Transverse colon (tissue), 4 donors: Measurements from ENCODE around the gene DUSP15. TPM values are rescaled to one million over a fixed set of nuclear protein-coding genes. Genes with fewer than 3 reads are reported as not detected.

Source experiments
- DNase-seq: peaks from one replicate; pipeline ENCODE4 v3.0.0-alpha.2; 2019
- H3K27ac ChIP-seq, 4 donors: fragments of 200-600 bp; sonication (generic); 2 replicates each; pipeline ENCODE4 v1.5.1; 2016 to 2018; ENCODE audit warnings: inconsistent platforms in 4 of 4
- H3K27me3 ChIP-seq: fragments of 200-600 bp; sonication (generic); 2 replicates; pipeline ENCODE4 v1.5.1; 2017; ENCODE audit warnings: inconsistent platforms
- H3K36me3 ChIP-seq, 4 donors: fragments of 200-600 bp; sonication (generic); 2 replicates each; pipeline ENCODE4 v1.5.1; 2017 to 2019; ENCODE audit warnings: inconsistent platforms in 4 of 4
- H3K4me1 ChIP-seq, 4 donors: fragments of 200-600 bp; sonication (generic); 2 replicates each; pipeline ENCODE4 v1.5.1; 2017 to 2020; ENCODE audit warnings: inconsistent platforms in 4 of 4
- H3K4me3 ChIP-seq, 4 donors: fragments of 200-600 bp; sonication (generic); 1 replicate in 1 of 4; 2 replicates in 3 of 4; pipeline versions ENCODE4 v1.5.1 to v1.6.1; 2017 to 2019; ENCODE audit warnings: inconsistent platforms in 4 of 4
- H3K9me3 ChIP-seq, 2 donors: fragments of 200-600 bp; sonication (generic); 2 replicates each; pipeline ENCODE4 v1.5.1; 2017 to 2019; ENCODE audit warnings: inconsistent platforms in 2 of 2
- EP300 ChIP-seq: sonication (generic); formaldehyde crosslinking; IDR thresholded peaks from one replicate; pipeline ENCODE4 v1.6.1; 2017; ENCODE audit warnings: antibody characterized with exemption, low read depth
- POLR2A ChIP-seq: fragments of 450-650 bp; IDR thresholded peaks from one replicate; pipeline ENCODE4 v1.6.1; 2016; ENCODE audit warnings: antibody characterized with exemption, mild to moderate bottlenecking, moderate library complexity
- POLR2AphosphoS5 ChIP-seq, 3 donors: sonication (generic); formaldehyde crosslinking; IDR thresholded peaks; one replicate each; pipeline ENCODE4 v1.6.1; 2016; ENCODE audit warnings: antibody characterized with exemption in 3 of 3
- WGBS, 2 donors: methylation state at CpG; one replicate each; pipeline ENCODE4 v1.1.5; 2018; ENCODE audit warnings: low coverage in 1 of 2; 5-methylcytosine and 5-hydroxymethylcytosine counted together
- in situ Hi-C, 4 donors: fragments of 200-750 bp; cut with MboI; loops; one replicate each; pipeline versions ENCODE4 v1.15.0 to v1.15.1; 2017; ENCODE audit warnings: low sequenced_read_pairs in 3 of 4, low pct_ligation_motif_present in 1 of 4, low pct_unique_long_range_greater_than_20kb in 1 of 4
- intact Hi-C: fragments of 100-400 bp; cut with DNase I; formaldehyde crosslinking; loops from one replicate; pipeline ENCODE4 v1.15.1; 2023; ENCODE audit warnings: low total_unique reads
- total RNA-seq, 4 donors: library from RNA; depleted of rRNA; stranded (reverse); fragments of >200 nt; gene quantifications; one replicate each; pipeline ENCODE4 v1.1.0, GENCODE V29; 2016
- TF ChIP-seq, protein P1 (sequence below), 5 experiments: fragments of 200-600 bp in 3 of 5; fragments of 450-650 bp in 2 of 5; sonication (generic) in 3 of 5; IDR thresholded peaks; 1 replicate in 2 of 5; 2 replicates in 3 of 5; pipeline ENCODE4 v1.5.1; 2016 to 2017; ENCODE audit warnings: antibody characterized with exemption in 5 of 5, inconsistent platforms in 3 of 5, mild to moderate bottlenecking in 2 of 5, moderate library complexity in 1 of 5

The DUSP15 gene
- total RNA-seq, 4 donors from 2014 or later, result 1.1 TPM; not detected in 3

- H3K27me3 ChIP-seq, result no peaks in the 10 kb centered on the region
- in situ Hi-C loops (no loop called here), intact Hi-C loops (no loop called here)
- no peaks in the 10 kb centered on the region for H3K9me3 ChIP-seq
- H3K4me1 ChIP-seq, result no peaks in the 10 kb centered on the region
- no peak overlapping the region for H3K27ac ChIP-seq
- DNase-seq, result no peak
- H3K36me3 ChIP-seq, result no peaks in the 10 kb centered on the region
- no peak overlapping the region for H3K4me3 ChIP-seq
- TF ChIP-seq POLR2A (no peak), EP300 (no peak), POLR2AphosphoS5 (IDR thresholded peaks at IDR 0.05) (no peak)
- TF ChIP-seq, protein P1, sequence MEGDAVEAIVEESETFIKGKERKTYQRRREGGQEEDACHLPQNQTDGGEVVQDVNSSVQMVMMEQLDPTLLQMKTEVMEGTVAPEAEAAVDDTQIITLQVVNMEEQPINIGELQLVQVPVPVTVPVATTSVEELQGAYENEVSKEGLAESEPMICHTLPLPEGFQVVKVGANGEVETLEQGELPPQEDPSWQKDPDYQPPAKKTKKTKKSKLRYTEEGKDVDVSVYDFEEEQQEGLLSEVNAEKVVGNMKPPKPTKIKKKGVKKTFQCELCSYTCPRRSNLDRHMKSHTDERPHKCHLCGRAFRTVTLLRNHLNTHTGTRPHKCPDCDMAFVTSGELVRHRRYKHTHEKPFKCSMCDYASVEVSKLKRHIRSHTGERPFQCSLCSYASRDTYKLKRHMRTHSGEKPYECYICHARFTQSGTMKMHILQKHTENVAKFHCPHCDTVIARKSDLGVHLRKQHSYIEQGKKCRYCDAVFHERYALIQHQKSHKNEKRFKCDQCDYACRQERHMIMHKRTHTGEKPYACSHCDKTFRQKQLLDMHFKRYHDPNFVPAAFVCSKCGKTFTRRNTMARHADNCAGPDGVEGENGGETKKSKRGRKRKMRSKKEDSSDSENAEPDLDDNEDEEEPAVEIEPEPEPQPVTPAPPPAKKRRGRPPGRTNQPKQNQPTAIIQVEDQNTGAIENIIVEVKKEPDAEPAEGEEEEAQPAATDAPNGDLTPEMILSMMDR (IDR thresholded peaks at IDR 0.05), result no peak
- WGBS, 2 donors, result 92% methylated on average over 4 of the region's 4 CpGs; no CpG with 5 or more reads in 1 of the 2 donors
Observed at GRCh38 chr20:31910071-31910803, 39.9 kb upstream of the DUSP15 start.

DNA sequence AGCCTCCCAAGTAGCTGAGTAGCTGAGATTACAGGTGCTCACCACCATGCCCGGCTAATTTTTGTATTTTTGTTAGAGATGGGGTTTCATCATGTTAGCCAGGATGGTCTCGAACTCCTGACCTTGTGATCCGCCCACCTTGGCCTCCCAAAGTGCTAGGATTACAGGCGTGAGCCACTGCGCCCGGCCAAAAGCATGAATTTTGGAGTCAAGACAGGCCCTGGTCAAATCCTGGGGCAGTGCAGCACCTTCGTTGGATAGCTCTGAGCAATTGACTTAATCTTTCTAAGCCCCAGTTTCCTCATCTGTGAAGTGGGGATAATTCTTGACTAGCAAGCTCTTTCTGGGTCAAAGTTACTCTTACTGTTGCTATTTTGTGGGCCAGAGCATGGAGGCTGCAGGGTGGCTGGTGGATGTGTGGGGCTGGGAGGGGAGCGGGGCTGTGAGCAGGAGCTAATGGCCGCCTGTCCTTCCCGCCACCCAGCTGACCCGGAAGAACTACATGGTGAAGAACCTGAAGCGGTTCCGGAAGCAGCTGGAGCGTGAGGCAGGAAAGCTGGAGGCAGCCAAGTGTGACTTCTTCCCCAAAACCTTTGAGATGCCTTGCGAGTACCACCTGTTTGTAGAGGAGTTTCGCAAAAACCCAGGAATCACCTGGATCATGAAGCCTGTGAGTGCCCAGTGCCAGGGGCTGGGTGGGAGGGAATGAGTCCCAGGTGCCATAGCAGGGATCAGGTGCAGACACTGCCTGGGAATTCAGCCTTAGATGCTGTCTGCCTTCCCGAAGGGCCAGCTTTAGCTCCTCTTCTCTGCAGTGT lies 39.1 kb upstream of the DUSP15 start:
- Histone ChIP-seq H3K9me3 (no peaks in the 10 kb centered on the region), H3K36me3 (no peaks in the 10 kb centered on the region), H3K27me3 (no peaks in the 10 kb centered on the region), H3K27ac (no peak overlapping the region), H3K4me3 (no peak overlapping the region), H3K4me1 (no peaks in the 10 kb centered on the region)
- in situ Hi-C loops (no loop called here), intact Hi-C loops (no loop called here)
- no peak for DNase-seq
- TF ChIP-seq POLR2AphosphoS5 (IDR thresholded peaks at IDR 0.05), result no peak
- TF ChIP-seq, protein P1 (IDR thresholded peaks at IDR 0.05), result no peak
- no peak for TF ChIP-seq POLR2A
- TF ChIP-seq EP300, result no peak
- WGBS, 2 donors, result 87% methylated on average over 17 of the region's 17 CpGs; no CpG with 5 or more reads in 1 of the 2 donors

GRCh38 chr20:31908424-31908823 lies 38.1 kb upstream of the DUSP15 start:
- intact Hi-C loops (no loop called here), in situ Hi-C loops (no loop called here)
- no peak overlapping the region for H3K27ac ChIP-seq
- no peak for DNase-seq
- no peaks in the 10 kb centered on the region for H3K4me1 ChIP-seq
- 76 to 100% methylated on average over 2 to 11 of the region's 11 CpGs for WGBS, 2 donors
- no peak overlapping the region for H3K4me3 ChIP-seq
- TF ChIP-seq, protein P1 (IDR thresholded peaks at IDR 0.05), result no peak
- TF ChIP-seq EP300 (no peak), POLR2AphosphoS5 (IDR thresholded peaks at IDR 0.05) (no peak), POLR2A (no peak)
- H3K9me3 ChIP-seq, result no peaks in the 10 kb centered on the region
- no peaks in the 10 kb centered on the region for H3K27me3 ChIP-seq
- no peaks in the 10 kb centered on the region for H3K36me3 ChIP-seq

DNA sequence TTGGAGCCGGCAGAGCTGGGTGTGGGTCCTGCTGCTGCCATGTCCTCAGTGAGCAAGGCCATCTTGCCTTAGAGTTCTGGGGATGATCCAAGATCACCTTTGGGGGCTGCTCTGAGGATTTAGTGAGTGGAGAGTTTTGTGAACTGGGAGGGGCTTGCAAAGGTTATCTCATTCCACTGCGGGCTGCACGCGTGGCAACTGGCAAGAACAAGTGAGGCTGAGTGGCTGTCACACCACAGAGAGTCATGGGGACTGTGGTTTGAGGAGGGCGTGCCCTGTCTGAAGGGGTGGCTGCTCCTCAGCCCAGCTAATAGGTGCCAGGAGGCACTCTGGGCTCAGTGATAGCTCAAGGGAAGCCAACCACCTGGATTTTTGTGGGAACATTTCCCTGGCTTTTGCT lies 37.7 kb upstream of the DUSP15 start:
- in situ Hi-C loops, result no loop called here
- Histone ChIP-seq H3K27ac (no peak overlapping the region), H3K36me3 (no peaks in the 10 kb centered on the region), H3K4me1 (no peaks in the 10 kb centered on the region), H3K4me3 (no peak overlapping the region), H3K9me3 (no peaks in the 10 kb centered on the region), H3K27me3 (no peaks in the 10 kb centered on the region)
- no peak for DNase-seq
- intact Hi-C loops, result no loop called here
- WGBS, 2 donors, result 87% methylated on average over 5 of the region's 5 CpGs; no CpG with 5 or more reads in 1 of the 2 donors
- TF ChIP-seq POLR2A, result no peak
- TF ChIP-seq EP300, result no peak
- TF ChIP-seq, protein P1 (IDR thresholded peaks at IDR 0.05), result no peak
- no peak for TF ChIP-seq POLR2AphosphoS5 (IDR thresholded peaks at IDR 0.05)
